SK-N-SH (cell line): ENCODE results near the gene BTG2. TPM values are rescaled to one million over a fixed set of nuclear protein-coding genes. Genes with fewer than 3 reads are reported as not detected.

Experiments used
- CTCF ChIA-PET: fragments of 300-600, 350-600 bp; formaldehyde crosslinking; extraction: SDS; loops from one replicate; lab custom pipeline; 2021; lab: Yijun Ruan, JAX
- POLR2A ChIA-PET: fragments of 350-600 bp; sonication (Branson Sonifier 250); formaldehyde crosslinking; extraction: SDS; loops from one replicate; lab custom pipeline; 2020; ENCODE audit warnings: antibody characterized with exemption, inconsistent platforms; lab: Yijun Ruan, JAX
- DNase-seq: peaks from one replicate; pipeline ENCODE4 v3.0.0; 2012
- H2AFZ ChIP-seq: fragments of 200-600 bp; sonication (generic); 2 replicates; pipeline ENCODE4 v1.8.1; 2016; ENCODE audit warnings: antibody characterized with exemption, mild to moderate bottlenecking, low read depth
- H3F3A ChIP-seq: fragments of 200-600 bp; sonication (generic); replicated peaks from 2 replicates; pipeline ENCODE3; 2016; ENCODE audit warnings: antibody characterized with exemption, mild to moderate bottlenecking; ENCODE audit not compliant: insufficient read depth
- H3K27ac ChIP-seq, 2 experiments: fragments of 200-500 bp in 1 of 2; fragments of 200-600 bp in 1 of 2; sonication (Bioruptor generic) in 1 of 2; sonication (generic), shearing (Covaris generic) in 1 of 2; 2 replicates each; pipeline versions ENCODE4 v1.5.1 to v1.6.1; 2014 to 2016; ENCODE audit warnings: low read depth in 2 of 2, inconsistent platforms in 1 of 2, low read length in 1 of 2, mild to moderate bottlenecking in 1 of 2, mixed read lengths in 1 of 2
- H3K27me3 ChIP-seq: fragments of 200-600 bp; sonication (generic), shearing (Covaris generic); 2 replicates; pipeline ENCODE4 v1.6.1; 2016; ENCODE audit warnings: mixed run types; ENCODE audit not compliant: insufficient read depth
- H3K36me3 ChIP-seq, 2 experiments: fragments of 200-500 bp in 1 of 2; fragments of 200-600 bp in 1 of 2; sonication (Bioruptor generic) in 1 of 2; sonication (generic) in 1 of 2; replicated peaks in 1 of 2; 2 replicates each; pipeline versions ENCODE3 to v1.5.1; 2014 to 2016; ENCODE audit warnings: low read length in 1 of 2, mild to moderate bottlenecking in 1 of 2; ENCODE audit not compliant: insufficient read depth in 2 of 2, control insufficient read depth in 1 of 2
- H3K4me1 ChIP-seq, 2 experiments: fragments of 200-500 bp in 1 of 2; fragments of 200-600 bp in 1 of 2; sonication (Bioruptor generic) in 1 of 2; sonication (generic), shearing (Covaris generic) in 1 of 2; 2 replicates each; pipeline versions ENCODE4 v1.5.1 to v1.6.1; 2014 to 2016; ENCODE audit warnings: low read depth in 1 of 2, low read length in 1 of 2, mixed run types in 1 of 2; ENCODE audit not compliant: insufficient read depth in 2 of 2, control insufficient read depth in 1 of 2
- H3K4me2 ChIP-seq: fragments of 200-600 bp; sonication (generic), shearing (Covaris generic); 2 replicates; pipeline ENCODE4 v1.6.1; 2017; ENCODE audit warnings: mixed run types
- H3K4me3 ChIP-seq, 2 experiments: fragments of 200-500 bp in 1 of 2; fragments of 200-600 bp in 1 of 2; sonication (Bioruptor generic) in 1 of 2; sonication (generic), shearing (Covaris generic) in 1 of 2; 2 replicates each; pipeline versions ENCODE4 v1.5.1 to v1.8.1; 2014 to 2016; ENCODE audit warnings: low read depth in 2 of 2, inconsistent platforms in 1 of 2, low read length in 1 of 2, mild to moderate bottlenecking in 1 of 2, mixed read lengths in 1 of 2, moderate library complexity in 1 of 2
- H3K79me2 ChIP-seq: fragments of 200-600 bp; sonication (generic); 2 replicates; pipeline ENCODE4 v1.8.1; 2017; ENCODE audit warnings: mild to moderate bottlenecking; ENCODE audit not compliant: insufficient read depth
- H3K9ac ChIP-seq: fragments of 200-600 bp; sonication (generic); 2 replicates; pipeline ENCODE4 v1.6.1; 2017; ENCODE audit warnings: mixed run types
- H3K9me2 ChIP-seq: fragments of 200-600 bp; sonication (generic); 2 replicates; pipeline ENCODE4 v1.6.1; 2017; ENCODE audit warnings: mixed run types
- H3K9me3 ChIP-seq: fragments of 200-600 bp; sonication (generic); 2 replicates; pipeline ENCODE4 v1.6.1; 2017; ENCODE audit warnings: mixed run types, mild to moderate bottlenecking, moderate library complexity
- H4K20me1 ChIP-seq: fragments of 200-600 bp; sonication (generic); 2 replicates; pipeline ENCODE4 v1.6.1; 2017; ENCODE audit warnings: mild to moderate bottlenecking, mixed run types; ENCODE audit not compliant: insufficient read depth
- CHD2 ChIP-seq: fragments of 150-350 bp; IDR thresholded peaks from 2 replicates; pipeline ENCODE4 v1.6.1; 2018; ENCODE audit warnings: low read length; ENCODE audit not compliant: partially characterized antibody
- FOSL2 ChIP-seq: IDR thresholded peaks from 2 replicates; pipeline ENCODE4 v1.4.0; 2012; ENCODE audit warnings: low read depth, mild to moderate bottlenecking, moderate library complexity, borderline replicate concordance
- FOXJ3 ChIP-seq: sonication (generic); formaldehyde crosslinking; IDR thresholded peaks from 2 replicates; pipeline ENCODE4 v1.5.1; 2020; ENCODE audit warnings: mild to moderate bottlenecking, missing genetic modification reagents
- GABPA ChIP-seq: IDR thresholded peaks from 2 replicates; pipeline ENCODE4 v1.4.0; 2012; ENCODE audit warnings: low read depth, mild to moderate bottlenecking
- GATA2 ChIP-seq: sonication (generic); formaldehyde crosslinking; IDR thresholded peaks from 2 replicates; pipeline ENCODE4 v1.5.0; 2020; ENCODE audit warnings: mild to moderate bottlenecking, missing genetic modification reagents
- NFIC ChIP-seq: IDR thresholded peaks from 2 replicates; pipeline ENCODE4 v1.4.0; 2012; ENCODE audit warnings: borderline replicate concordance
- NRF1 ChIP-seq: IDR thresholded peaks from 2 replicates; pipeline ENCODE4 v1.6.1; 2012; ENCODE audit warnings: low read depth, mild to moderate bottlenecking, low read length
- POLR2AphosphoS5 ChIP-seq: IDR thresholded peaks from 2 replicates; pipeline ENCODE4 v1.6.1; 2012; ENCODE audit warnings: low read depth, low read length
- RCOR1 ChIP-seq: fragments of 150-350 bp; IDR thresholded peaks from 2 replicates; pipeline ENCODE4 v1.6.1; 2017; ENCODE audit warnings: antibody characterized with exemption, low read length
- RFX5 ChIP-seq: IDR thresholded peaks from 2 replicates; pipeline ENCODE4 v1.6.1; 2012; ENCODE audit warnings: mild to moderate bottlenecking, improper control_type of control experiment, low read length
- SIN3A ChIP-seq: IDR thresholded peaks from 2 replicates; pipeline ENCODE4 v1.6.1; 2012; ENCODE audit warnings: low read depth, mild to moderate bottlenecking, low read length, moderate library complexity, borderline replicate concordance
- SMC3 ChIP-seq: IDR thresholded peaks from 2 replicates; pipeline ENCODE4 v1.6.1; 2012; ENCODE audit warnings: low read depth, low read length, improper control_type of control experiment
- TCF12 ChIP-seq: IDR thresholded peaks from 2 replicates; pipeline ENCODE4 v1.4.0; 2012
- TEAD4 ChIP-seq: IDR thresholded peaks from 2 replicates; pipeline ENCODE4 v1.4.0; 2012; ENCODE audit warnings: mild to moderate bottlenecking, borderline replicate concordance; ENCODE audit not compliant: insufficient read depth
- WGBS: methylation state at CpG from one replicate; pipeline ENCODE4 v1.1.6; 2017; ENCODE audit warnings: low lambda C conversion rate; 5-methylcytosine and 5-hydroxymethylcytosine counted together
- polyA plus RNA-seq, 3 experiments: library from polyadenylated mRNA; depleted of rRNA; stranded (reverse); fragments of >200 nt; gene quantifications; 2 replicates each; pipeline ENCODE4 v1.2.3, GENCODE V29; 2012
- TF ChIP-seq, protein P1 (sequence below): fragments of 150-350 bp; IDR thresholded peaks from 2 replicates; pipeline ENCODE4 v1.6.1; 2016; ENCODE audit warnings: mild to moderate bottlenecking, low read depth, low read length
- TF ChIP-seq, protein P2 (sequence below): fragments of 200-600 bp; sonication (generic); IDR thresholded peaks from 2 replicates; pipeline ENCODE4 v1.6.1; 2017; ENCODE audit warnings: antibody characterized with exemption, mild to moderate bottlenecking, moderate library complexity
- TF ChIP-seq, protein P3 (sequence below): fragments of 150-350 bp; IDR thresholded peaks from 2 replicates; pipeline ENCODE4 v1.6.1; 2017; ENCODE audit warnings: antibody characterized with exemption, low read length, low read depth, borderline replicate concordance
- TF ChIP-seq, protein P4 (sequence below): IDR thresholded peaks from 2 replicates; pipeline ENCODE4 v1.6.1; 2012; ENCODE audit warnings: mild to moderate bottlenecking, low read depth, low read length, moderate library complexity
- TF ChIP-seq, protein P5 (sequence below): IDR thresholded peaks from 2 replicates; pipeline ENCODE4; 2012

The BTG2 gene
- polyA plus RNA-seq, 1 of the 3 experiments (the other 2 are of a cell fraction) = 26.2 TPM

DNA sequence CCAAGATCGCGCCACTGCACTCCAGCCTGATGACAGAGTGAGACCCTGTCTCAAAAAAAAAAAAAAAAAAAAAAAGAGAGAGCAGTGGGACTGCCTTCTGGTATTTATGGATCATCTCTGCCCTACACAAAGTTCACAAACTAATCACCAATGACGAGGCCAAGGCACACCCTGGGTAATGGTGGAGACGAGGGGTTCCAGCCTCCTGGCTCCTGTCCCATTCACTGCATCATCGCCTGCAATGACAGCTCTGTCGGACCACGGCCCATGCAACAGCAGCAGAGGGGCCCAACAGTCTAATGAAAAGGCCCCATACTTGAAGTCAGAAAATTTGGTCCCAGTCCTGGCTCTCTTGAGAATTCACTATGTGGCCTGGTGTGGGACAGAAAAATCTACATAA, 2.9 kb upstream of the BTG2 start:
- no peak overlapping the region for H3K4me2 ChIP-seq

DNA sequence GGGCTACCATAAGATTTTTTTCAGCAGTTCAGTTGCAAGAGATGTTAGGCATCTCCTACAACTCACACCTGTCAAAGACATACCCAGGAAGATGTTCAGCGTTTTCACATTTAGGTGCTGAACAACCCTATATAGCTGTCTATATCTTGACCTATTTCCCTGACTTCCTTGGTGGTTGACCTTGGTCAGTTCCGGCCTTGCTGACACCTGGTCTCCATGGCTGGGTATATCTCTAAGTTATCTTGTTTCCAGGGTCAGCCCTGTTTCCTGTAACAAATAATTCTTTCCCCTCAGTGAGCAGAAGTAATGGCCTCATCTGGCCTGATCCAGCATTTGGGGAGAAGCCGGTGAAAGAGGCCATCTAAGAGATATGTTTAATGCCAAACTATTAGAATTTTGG, 2.4 kb upstream of the BTG2 start:
- H3K79me2 ChIP-seq = peaks cover 25% of the 10 kb centered on the region
- DNase-seq = no peak
- H4K20me1 ChIP-seq = peaks cover 14% of the 10 kb centered on the region
- peaks cover 9% of the 10 kb centered on the region; the same call in 1 of the 2 replicates for H3K27me3 ChIP-seq
- peak overlapping the region in 1 of 2 experiments; percentile 18; a peak in 1 of 4 replicates for H3K27ac ChIP-seq
- H3K9me2 ChIP-seq = no peaks in the 10 kb centered on the region
- peaks cover 11 to 40% of the 10 kb centered on the region in 2 experiments for H3K4me1 ChIP-seq
- H3K36me3 ChIP-seq = peaks cover under 1 to 9% of the 10 kb centered on the region in 2 experiments
- H3K4me3 ChIP-seq = no peak overlapping the region
- H3K9me3 ChIP-seq = no peaks in the 10 kb centered on the region
- no peak overlapping the region for H3K4me2 ChIP-seq
- ChIA-PET CTCF (no interaction called here), POLR2A (no interaction called here)
- 94% methylated on average over 3 of the region's 3 CpGs for WGBS
- no peaks in the 10 kb centered on the region for H3F3A ChIP-seq
- no peak overlapping the region for H3K9ac ChIP-seq
- no peak overlapping the region for H2AFZ ChIP-seq
- TF ChIP-seq NRF1 (no peak), POLR2AphosphoS5 (no peak), RCOR1 (no peak), GABPA (no peak), TEAD4 (no peak), FOSL2 (no peak), SIN3A (no peak), NFIC (no peak)
- TF ChIP-seq, protein P1, sequence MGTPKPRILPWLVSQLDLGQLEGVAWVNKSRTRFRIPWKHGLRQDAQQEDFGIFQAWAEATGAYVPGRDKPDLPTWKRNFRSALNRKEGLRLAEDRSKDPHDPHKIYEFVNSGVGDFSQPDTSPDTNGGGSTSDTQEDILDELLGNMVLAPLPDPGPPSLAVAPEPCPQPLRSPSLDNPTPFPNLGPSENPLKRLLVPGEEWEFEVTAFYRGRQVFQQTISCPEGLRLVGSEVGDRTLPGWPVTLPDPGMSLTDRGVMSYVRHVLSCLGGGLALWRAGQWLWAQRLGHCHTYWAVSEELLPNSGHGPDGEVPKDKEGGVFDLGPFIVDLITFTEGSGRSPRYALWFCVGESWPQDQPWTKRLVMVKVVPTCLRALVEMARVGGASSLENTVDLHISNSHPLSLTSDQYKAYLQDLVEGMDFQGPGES = no peak
- TF ChIP-seq, protein P2, sequence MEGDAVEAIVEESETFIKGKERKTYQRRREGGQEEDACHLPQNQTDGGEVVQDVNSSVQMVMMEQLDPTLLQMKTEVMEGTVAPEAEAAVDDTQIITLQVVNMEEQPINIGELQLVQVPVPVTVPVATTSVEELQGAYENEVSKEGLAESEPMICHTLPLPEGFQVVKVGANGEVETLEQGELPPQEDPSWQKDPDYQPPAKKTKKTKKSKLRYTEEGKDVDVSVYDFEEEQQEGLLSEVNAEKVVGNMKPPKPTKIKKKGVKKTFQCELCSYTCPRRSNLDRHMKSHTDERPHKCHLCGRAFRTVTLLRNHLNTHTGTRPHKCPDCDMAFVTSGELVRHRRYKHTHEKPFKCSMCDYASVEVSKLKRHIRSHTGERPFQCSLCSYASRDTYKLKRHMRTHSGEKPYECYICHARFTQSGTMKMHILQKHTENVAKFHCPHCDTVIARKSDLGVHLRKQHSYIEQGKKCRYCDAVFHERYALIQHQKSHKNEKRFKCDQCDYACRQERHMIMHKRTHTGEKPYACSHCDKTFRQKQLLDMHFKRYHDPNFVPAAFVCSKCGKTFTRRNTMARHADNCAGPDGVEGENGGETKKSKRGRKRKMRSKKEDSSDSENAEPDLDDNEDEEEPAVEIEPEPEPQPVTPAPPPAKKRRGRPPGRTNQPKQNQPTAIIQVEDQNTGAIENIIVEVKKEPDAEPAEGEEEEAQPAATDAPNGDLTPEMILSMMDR = no peak
- TF ChIP-seq, protein P3, sequence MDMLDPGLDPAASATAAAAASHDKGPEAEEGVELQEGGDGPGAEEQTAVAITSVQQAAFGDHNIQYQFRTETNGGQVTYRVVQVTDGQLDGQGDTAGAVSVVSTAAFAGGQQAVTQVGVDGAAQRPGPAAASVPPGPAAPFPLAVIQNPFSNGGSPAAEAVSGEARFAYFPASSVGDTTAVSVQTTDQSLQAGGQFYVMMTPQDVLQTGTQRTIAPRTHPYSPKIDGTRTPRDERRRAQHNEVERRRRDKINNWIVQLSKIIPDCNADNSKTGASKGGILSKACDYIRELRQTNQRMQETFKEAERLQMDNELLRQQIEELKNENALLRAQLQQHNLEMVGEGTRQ = no peak

More for the DNA sequence above, 2.9 kb upstream of the BTG2 start:
- H3K27me3 ChIP-seq = peaks cover 9% of the 10 kb centered on the region; the same call in 1 of the 2 replicates
- peaks cover 0 to 5% of the 10 kb centered on the region in 2 experiments for H3K36me3 ChIP-seq
- CTCF ChIA-PET = no interaction called here
- no peak overlapping the region for H3K27ac ChIP-seq
- H3K9ac ChIP-seq = no peak overlapping the region
- peaks cover 21% of the 10 kb centered on the region for H3K79me2 ChIP-seq
- 84% methylated on average over 7 of the region's 7 CpGs for WGBS
- TF ChIP-seq, protein P4, sequence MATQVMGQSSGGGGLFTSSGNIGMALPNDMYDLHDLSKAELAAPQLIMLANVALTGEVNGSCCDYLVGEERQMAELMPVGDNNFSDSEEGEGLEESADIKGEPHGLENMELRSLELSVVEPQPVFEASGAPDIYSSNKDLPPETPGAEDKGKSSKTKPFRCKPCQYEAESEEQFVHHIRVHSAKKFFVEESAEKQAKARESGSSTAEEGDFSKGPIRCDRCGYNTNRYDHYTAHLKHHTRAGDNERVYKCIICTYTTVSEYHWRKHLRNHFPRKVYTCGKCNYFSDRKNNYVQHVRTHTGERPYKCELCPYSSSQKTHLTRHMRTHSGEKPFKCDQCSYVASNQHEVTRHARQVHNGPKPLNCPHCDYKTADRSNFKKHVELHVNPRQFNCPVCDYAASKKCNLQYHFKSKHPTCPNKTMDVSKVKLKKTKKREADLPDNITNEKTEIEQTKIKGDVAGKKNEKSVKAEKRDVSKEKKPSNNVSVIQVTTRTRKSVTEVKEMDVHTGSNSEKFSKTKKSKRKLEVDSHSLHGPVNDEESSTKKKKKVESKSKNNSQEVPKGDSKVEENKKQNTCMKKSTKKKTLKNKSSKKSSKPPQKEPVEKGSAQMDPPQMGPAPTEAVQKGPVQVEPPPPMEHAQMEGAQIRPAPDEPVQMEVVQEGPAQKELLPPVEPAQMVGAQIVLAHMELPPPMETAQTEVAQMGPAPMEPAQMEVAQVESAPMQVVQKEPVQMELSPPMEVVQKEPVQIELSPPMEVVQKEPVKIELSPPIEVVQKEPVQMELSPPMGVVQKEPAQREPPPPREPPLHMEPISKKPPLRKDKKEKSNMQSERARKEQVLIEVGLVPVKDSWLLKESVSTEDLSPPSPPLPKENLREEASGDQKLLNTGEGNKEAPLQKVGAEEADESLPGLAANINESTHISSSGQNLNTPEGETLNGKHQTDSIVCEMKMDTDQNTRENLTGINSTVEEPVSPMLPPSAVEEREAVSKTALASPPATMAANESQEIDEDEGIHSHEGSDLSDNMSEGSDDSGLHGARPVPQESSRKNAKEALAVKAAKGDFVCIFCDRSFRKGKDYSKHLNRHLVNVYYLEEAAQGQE = no peak
- TF ChIP-seq NFIC (no peak), GABPA (no peak), SMC3 (no peak), TEAD4 (no peak), CHD2 (no peak), RFX5 (no peak), FOXJ3 (CRISPR knock-in tag) (no peak), SIN3A (no peak), GATA2 (CRISPR knock-in tag) (no peak), TCF12 (no peak)
- TF ChIP-seq, protein P5, sequence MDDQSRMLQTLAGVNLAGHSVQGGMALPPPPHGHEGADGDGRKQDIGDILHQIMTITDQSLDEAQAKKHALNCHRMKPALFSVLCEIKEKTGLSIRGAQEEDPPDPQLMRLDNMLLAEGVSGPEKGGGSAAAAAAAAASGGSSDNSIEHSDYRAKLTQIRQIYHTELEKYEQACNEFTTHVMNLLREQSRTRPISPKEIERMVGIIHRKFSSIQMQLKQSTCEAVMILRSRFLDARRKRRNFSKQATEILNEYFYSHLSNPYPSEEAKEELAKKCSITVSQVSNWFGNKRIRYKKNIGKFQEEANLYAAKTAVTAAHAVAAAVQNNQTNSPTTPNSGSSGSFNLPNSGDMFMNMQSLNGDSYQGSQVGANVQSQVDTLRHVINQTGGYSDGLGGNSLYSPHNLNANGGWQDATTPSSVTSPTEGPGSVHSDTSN = no peak
- H4K20me1 ChIP-seq = peaks cover 9% of the 10 kb centered on the region
- H3K9me3 ChIP-seq = no peaks in the 10 kb centered on the region
- peaks cover 7 to 35% of the 10 kb centered on the region in 2 experiments; a peak in 3 of 4 replicates for H3K4me1 ChIP-seq
- DNase-seq = no peak
- no peaks in the 10 kb centered on the region for H3F3A ChIP-seq
- H3K4me3 ChIP-seq = no peak overlapping the region
- no peaks in the 10 kb centered on the region for H3K9me2 ChIP-seq
- no peak overlapping the region for H2AFZ ChIP-seq
- POLR2A ChIA-PET = no interaction called here
